HPDE6-E6E7 (cell line): ENCODE results near the gene EMB.
"Not testable (repeated sequence)": the region's sequence is repeated elsewhere in the genome, so short reads cannot be mapped to it uniquely, and the experiment has no call there.

ENCODE experiments used
- DNase-seq: peaks from one replicate; pipeline ENCODE4 v3.0.0; 2011; ENCODE audit warnings: missing footprints; ENCODE audit errors: extremely low spot score

EMB gene

GRCh38 chr5:50421184-50421950, 19.7 kb downstream of the EMB start:
- not testable (repeated sequence) for DNase-seq

DNA sequence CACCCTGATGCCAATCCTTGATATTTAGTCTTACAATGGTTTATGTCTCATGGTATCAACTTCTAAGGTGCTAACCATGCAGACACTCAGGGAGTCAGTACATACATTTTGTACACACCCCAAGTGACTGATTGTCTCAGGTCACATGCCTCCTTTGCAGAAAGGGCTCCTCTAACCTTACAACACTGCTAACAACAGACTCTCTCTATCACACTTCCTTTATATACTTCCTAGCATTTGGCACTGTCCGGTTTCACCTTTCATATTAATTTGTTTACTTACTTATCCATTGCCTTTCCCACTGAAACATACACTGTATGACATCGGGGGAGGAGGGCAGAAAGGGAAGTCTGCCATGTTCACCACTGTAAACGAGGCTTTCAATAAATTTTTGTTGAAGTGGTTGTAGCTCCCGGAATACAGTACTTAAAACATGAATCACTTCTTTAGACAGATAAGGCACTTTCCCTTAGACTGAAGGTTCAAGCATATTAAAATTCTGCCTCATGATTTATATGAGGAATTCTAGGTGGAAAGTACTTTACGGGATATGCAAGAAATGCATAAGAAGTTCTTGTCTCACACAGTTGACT, 20.6 kb downstream of the EMB start:
- DNase-seq = no peak

GRCh38 chr5:50419656-50420055, 21.4 kb downstream of the EMB start:
- not testable (repeated sequence) for DNase-seq

GRCh38 chr5:50416637-50417036, 24.5 kb downstream of the EMB start:
- DNase-seq = not testable (repeated sequence)

GRCh38 chr5:50415912-50416311, 25.2 kb downstream of the EMB start:
- no peak for DNase-seq

DNA sequence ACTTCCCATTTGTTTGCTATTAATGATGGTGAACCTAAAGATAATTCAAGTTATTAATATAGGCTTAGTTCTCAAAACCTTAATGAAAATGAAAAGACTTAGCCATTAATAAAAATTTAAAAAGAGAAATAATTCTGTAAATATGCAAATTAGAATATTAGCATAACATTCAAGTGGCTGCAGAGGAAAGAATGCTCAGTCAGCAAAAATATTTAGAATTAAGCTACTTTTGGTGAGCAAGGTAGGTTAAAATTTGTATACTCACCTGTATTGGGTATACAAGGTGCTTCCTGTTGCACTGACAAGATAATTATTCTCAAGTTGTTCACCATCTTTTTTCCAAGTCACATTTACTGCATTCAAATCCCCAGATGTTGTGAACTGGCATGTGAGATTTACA, 30.2 kb downstream of the EMB start:
- not testable (repeated sequence) for DNase-seq

DNA sequence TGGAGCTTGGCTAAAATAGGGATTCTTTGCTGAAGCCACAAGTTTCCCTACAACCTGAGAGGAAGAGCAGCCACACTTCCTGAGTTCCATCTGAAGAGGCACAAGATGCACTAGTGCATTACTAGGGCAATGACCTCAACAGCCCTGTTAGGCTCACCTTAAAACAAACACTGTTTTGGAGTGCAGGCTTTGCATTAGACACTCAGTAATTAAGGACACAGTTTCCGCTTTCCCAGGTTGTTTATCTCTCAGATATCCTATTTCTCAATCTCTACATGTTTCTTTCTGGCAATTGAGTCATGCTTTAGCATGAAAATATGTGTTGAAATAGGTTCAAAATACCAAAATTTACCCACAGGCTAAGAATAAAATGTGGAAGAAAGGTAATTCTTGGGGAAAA, 34.2 kb downstream of the EMB start:
- peak; percentile 1 for DNase-seq

DNA sequence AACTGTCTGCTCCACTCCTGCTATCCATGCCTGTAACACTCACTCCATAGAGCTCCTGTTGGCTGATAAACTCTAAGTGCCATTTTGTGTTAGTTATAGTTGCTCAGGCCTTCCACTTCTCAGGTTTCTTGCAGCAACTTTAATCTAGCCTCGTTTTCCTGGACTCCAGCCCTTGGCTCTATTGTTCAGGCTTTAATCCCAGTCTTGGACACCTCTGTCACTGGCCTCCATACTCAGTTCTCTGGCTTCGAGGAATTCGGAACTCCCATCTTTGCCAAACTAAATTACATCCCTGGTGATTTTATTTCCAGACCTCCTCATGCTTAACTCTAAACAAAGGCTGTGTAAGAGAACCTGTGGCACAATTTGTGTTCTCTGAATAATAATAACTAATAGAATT, 39.8 kb downstream of the EMB start:
- no peak for DNase-seq

- peak; percentile 16 for DNase-seq
Observed at GRCh38 chr5:50393925-50394609, 47.0 kb downstream of the EMB start.

DNA sequence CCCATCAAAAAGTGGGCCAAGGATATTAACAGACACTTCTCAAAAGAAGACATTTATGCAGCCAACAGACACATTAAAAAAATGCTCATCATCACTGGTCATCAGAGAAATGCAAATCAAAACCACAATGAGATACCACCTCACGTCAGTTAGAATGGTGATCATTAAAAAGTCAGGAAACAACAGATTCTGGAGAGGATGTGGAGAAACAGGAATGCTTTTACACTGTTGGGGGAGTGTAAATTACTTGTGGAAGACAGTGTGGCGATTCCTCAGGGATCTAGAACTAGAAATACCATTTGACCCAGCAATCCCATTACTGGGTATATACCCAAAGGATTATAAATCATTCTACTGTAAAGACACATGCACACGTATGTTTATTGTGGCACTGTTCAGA, 48.8 kb downstream of the EMB start:
- not testable (repeated sequence) for DNase-seq

GRCh38 chr5:50384381-50384780, 56.7 kb downstream of the EMB start:
- DNase-seq = not testable (repeated sequence)

DNA sequence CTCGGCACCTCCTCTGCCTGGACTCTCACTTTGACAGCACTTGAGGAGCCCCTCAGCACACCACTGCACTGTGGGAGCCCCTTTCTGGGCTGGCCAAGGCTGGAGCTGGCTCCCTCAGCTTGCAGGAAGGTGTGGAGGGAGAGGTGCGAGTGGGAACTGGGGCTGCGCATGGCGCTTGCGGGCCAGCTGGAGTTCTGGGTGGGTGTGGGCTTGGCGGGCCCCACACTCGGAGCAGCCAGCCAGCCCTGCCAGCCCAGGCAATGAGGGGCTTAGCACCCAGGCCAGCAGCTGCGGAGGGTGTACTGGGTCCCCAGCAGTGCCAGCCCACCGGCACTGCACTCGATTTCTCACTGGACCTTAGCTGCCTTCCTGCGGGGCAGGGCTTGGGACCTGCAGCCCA, 64.4 kb downstream of the EMB start:
- not testable (repeated sequence) for DNase-seq

GRCh38 chr5:50369287-50370033, 71.6 kb downstream of the EMB start:
- not testable (repeated sequence) for DNase-seq

- no peak for DNase-seq
Observed at GRCh38 chr5:50365426-50366251, 75.4 kb downstream of the EMB start.

GRCh38 chr5:50364535-50365309, 76.4 kb downstream of the EMB start:
- DNase-seq = not testable (repeated sequence)

GRCh38 chr5:50359187-50359586, 81.9 kb downstream of the EMB start:
- DNase-seq = no peak

DNA sequence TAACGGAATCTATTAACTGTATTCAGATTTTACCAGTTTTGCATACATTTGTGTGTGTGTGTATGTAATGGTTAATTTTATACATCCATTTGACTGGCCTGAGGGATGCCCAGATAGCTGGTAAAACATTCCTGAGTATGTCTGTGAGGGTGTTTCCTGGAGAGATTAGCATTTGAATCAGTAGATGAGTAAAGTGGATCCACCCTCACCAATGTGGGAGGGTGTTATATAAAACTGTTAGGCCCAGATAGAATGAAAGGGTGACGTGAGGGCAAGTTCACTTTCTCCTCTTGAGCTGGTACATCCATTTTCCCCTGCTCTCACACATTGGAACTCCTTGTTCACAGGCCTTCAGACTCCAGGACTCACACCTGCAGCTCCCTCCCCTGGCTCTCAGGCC, 88.7 kb downstream of the EMB start:
- DNase-seq = no peak
